H54 (cell line): ENCODE data around the gene ETNK1.

Experiments used
- DNase-seq: peaks from one replicate; pipeline ENCODE4 v3.0.0; 2011; ENCODE audit warnings: low spot score, mixed read lengths; ENCODE audit not compliant: insufficient read length
- FAIRE-seq: peaks from 3 replicates; lab custom pipeline; 2011; peaks lifted over from hg19 to GRCh38; lab: Jason Lieb, UNC
- POLR2A ChIP-seq: IDR thresholded peaks from 2 replicates; pipeline ENCODE4 v1.6.1; 2011; ENCODE audit warnings: low read depth, mild to moderate bottlenecking, low read length

ETNK1 gene

DNA sequence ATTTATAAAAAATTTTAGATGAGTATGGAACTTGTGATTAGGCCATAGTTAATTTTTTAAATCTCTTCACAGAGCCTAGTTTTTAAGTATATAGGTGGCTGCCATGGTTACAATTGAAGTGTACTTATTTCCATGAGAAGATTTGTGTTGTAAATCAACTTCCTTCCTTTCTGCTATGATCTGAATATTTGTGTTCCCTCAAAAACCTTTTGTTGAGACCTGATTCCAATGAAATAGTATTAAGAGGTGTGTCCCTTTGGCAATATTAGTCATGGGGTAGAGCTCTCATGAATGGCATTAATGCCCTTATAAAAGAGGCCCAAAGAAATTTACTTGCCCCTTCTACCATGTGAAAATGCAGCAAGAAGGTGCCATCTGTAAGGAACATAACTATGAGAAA, 28.8 kb downstream of the ETNK1 start:
- DNase-seq (no peak), FAIRE-seq (no peak)
- no peak for TF ChIP-seq POLR2A

DNA sequence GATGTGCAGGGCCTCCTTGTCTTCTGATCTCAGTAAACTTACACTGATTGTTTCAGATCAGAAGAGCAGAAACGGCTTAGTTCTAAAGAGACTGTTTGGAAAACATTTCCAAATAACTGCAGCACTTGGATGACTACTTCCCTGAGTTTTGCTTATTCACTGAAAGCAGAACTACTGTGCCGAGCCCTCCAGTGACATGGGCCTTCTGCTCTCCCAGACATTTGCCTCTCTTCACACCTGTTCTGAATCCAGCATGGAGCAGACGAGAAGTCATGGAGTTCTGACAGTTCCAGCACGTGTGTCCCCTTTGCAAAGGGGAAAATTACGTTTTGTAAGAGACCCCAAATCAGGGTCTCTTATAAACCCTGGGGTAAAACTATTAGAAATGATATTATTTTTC, 31.4 kb downstream of the ETNK1 start:
- DNase-seq = no peak
- no peak for FAIRE-seq
- TF ChIP-seq POLR2A = no peak

DNA sequence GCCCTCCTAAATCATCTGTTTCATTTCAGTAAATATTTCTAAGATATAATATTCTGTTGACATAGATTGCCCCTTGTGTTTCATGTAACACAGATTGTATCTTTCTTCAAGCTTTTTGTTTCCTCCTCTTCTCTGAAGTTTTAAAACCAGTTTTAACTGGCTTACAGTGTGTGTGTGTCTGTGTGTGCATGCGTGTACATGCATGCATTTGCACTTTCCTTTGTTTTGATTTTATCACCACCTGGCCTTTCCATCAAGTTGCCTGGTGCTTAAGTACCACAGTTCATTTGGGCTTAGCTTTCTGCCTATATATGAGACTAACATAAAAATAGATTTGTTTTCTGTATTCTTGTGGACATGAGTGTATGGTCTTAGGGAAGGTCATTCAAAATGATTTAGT, 31.9 kb downstream of the ETNK1 start:
- no peak for TF ChIP-seq POLR2A
- no peak for DNase-seq
- no peak for FAIRE-seq

DNA sequence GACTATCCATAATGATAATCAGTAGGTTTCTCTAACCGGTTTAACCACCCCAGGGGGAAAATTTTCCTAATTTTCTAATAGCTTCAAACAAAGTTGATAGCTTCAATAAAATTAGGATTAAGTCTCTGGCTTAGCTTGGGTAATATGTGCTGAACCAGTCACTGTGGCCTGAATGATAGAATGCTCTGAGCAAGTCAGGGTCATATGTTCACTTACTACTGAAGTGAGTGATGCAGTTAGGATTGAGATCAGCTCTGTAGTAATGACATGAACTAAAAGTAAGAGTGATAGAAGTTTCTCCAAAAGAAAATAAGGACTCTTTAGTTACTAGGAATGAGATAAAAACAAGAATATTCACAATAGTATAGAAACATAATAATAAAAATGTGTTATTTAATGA, 32.6 kb downstream of the ETNK1 start:
- no peak for TF ChIP-seq POLR2A
- DNase-seq = no peak
- peak; percentile 64 for FAIRE-seq

DNA sequence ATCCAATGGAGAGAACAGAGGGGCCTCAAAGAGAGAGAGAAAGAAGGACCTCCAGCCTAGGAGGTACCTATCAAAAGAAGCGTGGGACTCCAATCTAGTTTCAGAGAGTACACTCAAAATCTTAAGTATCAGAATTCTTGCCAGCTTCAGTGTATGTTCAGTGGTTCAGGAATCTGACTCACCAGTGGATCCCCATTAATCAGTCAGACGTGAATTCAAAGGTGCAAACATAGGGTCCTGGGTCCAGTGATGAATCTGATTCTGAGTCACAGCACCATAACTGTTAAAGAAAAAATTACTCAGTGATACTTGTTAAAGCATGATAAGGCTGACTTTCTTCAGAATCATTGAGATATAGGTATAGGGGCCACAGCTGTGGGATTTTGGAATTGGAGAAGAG, 33.2 kb downstream of the ETNK1 start:
- TF ChIP-seq POLR2A = no peak
- FAIRE-seq (peak; percentile 97), DNase-seq (peak; percentile 19)

DNA sequence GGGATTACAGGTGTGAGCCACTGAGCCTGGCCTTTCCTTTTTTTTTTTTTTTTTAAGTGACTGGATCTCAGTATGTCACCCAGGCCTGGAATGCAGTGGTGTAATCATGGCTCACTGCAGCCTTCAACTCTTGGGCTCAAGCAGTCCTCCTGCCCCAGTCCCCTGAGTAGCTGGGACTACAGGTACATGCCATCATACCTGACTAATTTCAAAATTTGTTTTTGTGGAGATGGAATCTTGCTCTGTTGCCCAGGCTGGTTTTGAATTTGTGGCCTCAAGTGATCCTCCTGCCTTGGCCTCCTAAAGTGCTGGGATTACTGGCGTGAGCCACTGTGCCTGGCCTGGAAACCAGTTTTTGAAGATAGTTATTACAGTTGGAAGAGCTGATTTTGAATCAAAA, 37.4 kb downstream of the ETNK1 start:
- no peak for FAIRE-seq
- no peak for TF ChIP-seq POLR2A
- no peak for DNase-seq

DNA sequence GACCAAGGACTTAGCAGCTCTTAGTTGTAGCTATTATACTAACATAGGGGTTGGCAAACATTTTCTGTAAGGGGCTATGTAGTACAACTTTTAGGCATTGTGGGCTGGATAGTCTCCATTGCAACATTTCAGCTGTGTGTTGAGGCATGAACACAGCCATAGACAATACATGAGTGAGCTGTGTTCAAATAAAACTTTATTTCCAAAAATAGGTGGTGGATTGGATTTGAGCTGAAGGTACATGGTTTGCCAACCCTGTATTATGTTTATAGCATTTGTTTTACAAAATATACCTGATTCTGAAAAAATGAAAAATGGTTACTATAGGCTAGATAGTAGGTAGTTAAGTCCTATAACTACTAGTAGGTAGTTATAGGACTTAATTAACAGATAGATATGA, 40.5 kb downstream of the ETNK1 start:
- DNase-seq (no peak), FAIRE-seq (no peak)
- no peak for TF ChIP-seq POLR2A

DNA sequence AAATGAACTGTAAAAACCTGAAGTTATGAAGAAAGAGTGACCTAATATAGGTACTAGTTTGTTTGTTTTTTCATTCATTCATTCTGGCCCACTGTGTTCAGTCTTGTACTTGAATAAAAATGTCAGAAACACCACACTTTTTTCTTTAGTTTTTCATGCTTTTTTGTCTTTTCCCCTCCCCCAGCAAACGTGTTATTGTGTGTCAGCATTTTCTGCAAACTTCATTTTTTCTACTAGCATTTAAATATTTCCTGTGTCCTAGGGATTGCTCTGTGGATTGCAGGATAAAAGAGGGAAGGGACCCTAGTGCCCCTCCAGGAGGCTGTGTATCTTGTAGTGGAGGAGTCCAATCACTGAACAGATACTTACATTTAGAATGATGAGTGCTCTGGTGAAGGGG, 42.2 kb downstream of the ETNK1 start:
- TF ChIP-seq POLR2A = no peak
- no peak for FAIRE-seq
- no peak for DNase-seq

DNA sequence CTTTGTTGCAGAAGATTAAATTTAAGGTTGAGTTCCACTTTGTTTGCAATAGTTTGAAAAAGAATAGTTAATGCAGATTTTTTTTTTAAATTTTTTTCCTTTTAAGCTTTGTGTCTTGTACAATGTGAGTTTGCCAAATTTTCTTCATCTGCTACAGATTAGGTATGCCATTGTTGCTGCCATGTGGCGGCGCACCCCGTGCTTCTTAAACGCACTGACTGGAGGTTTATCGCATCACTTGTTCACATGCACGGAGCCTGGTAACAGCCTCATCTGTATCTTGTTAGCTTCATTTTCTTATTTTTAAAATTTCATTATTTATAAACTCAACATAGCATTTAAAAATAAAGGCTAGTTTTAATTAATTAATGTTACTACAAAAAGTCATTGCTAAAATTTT, 43.5 kb downstream of the ETNK1 start:
- FAIRE-seq (no peak), DNase-seq (no peak)
- TF ChIP-seq POLR2A = no peak

DNA sequence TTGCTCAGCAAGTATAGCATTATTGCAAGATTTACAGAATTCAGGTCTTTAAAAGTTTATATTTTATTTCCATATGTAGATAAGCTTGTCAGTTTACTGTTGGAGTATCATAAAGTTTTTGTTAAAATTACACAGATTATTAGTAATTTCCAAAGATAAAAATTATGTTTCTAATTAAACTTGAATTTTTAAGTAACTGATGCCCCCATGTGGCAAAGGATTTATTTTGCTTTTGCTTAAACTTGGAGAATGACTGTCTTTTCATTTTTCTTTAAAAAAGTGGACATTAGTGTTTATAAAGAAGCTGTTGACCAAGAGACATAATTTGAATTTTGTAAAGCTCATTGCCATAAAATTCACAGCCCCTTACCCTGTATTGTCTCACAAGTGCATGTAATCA, 45.8 kb downstream of the ETNK1 start:
- TF ChIP-seq POLR2A = no peak
- DNase-seq (no peak), FAIRE-seq (no peak)

DNA sequence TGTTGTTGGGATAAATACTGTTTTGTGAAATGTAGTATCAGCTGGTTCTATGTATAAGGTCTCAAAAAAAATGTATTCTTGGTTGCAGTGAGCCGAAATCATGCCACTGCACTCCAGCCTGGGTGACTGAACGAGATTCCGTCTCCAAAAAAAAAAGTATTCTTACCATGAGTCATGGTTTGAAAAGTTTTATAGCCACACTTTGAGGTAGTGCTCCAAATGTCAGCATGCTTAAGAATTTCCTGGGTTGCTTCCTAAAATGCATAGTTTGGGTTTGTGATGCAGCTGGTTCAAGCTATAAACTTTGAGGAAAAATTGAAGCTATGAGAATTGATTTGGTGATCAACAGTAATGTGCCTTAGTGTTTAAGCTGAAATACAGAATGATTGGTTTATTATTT, 48.0 kb downstream of the ETNK1 start:
- DNase-seq = no peak
- peak; percentile 76 for FAIRE-seq

DNA sequence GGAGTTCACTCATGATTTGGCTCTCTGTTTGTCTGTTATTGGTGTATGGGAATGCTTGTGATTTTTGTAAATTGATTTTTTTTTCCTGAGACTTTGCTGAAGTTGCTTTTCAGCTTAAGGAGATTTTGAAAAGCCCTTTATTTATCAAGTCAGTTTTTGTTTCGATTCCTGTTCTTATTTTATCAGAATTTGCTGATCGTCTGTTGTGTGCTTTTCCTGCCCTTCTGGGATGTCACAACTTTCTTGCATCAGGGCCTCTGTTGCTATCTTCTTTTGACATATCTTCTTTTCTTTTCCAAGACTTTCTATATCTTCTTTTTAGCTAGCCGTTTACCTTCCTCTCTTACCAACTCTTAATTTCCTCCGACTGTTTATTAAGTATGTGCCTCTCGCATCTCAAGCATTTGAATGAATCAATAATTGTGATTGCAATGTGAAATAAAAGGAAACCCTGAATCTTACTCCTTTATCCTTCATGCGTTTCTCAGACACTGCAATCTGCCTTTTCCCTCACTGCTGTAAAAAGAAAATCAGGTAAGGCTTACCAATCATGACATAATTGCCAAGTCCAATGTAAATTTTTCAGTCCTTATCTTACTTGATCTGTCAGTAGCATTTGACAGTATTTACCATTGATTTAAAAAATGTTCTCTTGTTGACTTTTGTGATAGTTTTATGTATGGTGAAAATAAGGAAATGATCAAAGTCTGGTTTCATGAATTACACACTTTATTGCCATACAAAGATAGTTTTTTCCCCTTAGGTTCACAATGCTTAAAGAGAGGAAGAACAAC, 53.0 kb downstream of the ETNK1 start:
- no peak for DNase-seq
- FAIRE-seq = no peak
- no peak for TF ChIP-seq POLR2A

More for the DNA sequence above, 48.0 kb downstream of the ETNK1 start:
- TF ChIP-seq POLR2A = no peak

DNA sequence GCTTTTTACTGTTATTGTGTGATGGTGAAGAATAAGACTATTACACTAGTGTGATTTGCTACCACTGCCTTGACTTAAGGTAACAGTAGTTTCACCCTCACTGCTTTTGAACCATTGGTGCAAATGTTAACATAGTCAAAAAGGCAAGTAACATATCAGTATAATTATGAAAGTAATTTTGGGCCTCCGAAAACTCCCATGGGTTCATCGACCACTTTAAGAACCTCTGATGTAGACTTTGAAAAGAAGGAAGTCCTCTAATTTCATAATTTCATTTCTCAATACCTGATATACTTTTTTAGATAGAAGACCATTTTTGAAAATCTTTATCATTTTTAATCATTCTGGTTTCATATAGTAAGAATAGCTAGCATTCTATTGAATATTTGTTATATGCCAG, 57.7 kb downstream of the ETNK1 start:
- TF ChIP-seq POLR2A = no peak
- DNase-seq (no peak), FAIRE-seq (no peak)

DNA sequence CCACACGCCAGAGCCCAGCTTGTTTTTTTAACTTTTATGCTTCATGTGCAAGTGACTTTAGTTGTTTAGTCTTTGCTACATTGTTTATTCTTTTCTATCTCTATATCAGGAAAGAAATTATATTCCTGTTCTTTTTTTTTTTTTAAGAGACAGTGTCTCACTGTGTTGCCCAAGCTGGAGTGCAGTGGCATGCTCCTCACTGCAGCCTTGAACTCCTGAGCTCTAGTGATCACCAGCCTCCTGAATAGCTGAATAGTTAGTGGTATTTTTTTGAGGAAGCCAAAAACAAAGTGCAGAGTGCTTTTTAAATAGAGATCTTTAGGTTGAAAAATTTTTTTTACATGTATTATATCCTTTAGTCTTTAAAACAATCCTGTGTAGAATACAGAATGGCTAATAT, 58.2 kb downstream of the ETNK1 start:
- no peak for FAIRE-seq

DNA sequence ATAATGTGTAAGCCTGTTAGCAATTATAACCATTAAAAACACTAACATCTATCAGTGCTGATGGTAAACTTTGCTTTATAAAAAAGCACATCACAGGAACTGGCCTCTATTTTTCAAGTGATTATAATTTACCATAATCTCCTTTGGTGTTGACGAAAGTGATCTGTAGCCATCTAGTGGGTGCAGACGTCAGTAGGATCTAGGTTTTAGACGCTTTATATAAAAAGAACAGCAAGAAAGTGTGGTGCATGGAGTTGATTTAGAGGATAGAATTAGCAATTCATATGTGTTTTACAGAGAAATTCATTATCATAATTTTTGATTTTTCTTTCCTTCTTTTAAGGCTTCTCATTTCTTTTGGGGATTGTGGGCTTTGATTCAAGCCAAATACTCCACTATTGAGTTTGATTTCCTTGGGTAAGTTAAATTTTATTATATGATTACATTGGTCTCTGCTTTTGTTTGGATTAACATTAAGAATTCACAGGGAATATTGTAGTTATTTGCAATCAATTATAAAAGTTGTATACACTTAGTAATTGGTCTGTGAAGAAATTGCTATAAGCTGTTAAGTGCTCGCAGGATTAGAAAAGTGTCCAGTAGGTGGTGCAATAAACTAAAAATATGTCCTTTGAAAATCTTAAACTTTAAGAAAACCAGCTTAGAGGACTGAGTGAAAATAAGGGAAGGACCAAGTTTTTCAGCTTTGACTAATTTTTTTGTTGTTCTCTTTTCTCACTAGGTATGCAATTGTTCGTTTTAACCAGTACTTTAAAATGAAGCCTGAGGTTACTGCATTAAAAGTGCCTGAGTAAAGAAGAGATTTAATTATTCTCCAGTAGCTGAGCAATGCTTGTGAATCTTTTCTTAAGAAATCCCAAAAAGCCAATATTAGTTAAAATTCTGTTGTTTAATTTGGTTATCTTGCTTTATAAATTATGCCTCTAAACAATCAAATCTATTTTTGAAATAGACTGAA, 59.5 kb downstream of the ETNK1 start:
- DNase-seq (no peak), FAIRE-seq (no peak)
- no peak for TF ChIP-seq POLR2A

More for the DNA sequence above, 58.2 kb downstream of the ETNK1 start:
- DNase-seq = no peak
- no peak for TF ChIP-seq POLR2A
